SH-SY5Y (cell line): ENCODE data around the gene ASCC2.

ENCODE experiments used
- GATA2 ChIP-seq: IDR thresholded peaks from 2 replicates; pipeline ENCODE4 v1.6.1; 2011; ENCODE audit warnings: mild to moderate bottlenecking, low read depth, low read length
- GATA3 ChIP-seq: IDR thresholded peaks from 2 replicates; pipeline ENCODE4 v1.6.1; 2011; ENCODE audit warnings: low read depth, mild to moderate bottlenecking, low read length, moderate library complexity

DNA sequence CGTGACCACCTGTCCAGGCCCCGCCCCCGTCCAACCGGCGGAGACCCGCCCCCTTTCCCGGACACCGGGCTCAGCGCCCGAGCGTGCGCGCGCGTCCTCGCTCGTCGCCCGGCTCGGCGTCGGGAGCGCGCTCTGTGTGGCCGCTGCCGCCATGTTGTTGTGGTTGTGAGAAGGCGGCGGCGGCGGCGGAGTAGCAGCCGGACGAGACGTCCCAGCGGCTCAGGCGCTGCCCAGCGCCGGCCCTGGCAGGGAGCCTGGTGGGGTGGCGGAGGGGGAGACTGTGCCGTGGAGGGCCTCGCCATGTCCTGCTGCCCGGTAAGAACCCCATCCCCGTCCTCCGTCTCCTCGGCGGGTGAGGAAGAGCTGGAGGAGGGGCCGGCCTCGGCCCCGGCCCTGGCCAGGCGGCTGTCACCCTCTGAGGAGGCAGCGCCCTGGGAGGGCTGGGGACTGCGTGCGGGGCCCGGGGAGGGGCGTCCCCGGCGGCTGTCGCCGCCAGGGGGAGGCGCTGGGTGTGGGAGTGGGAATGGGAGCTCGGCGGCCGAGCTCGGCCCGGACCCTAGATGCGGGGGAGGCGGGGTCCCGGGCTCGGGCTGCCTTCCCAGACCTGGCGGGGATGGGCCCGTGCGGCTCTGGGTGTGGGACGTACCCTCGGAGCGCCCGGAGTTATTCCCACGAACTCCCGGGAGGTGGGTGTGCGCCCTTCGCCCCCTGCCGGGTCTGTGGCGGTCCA is 45.1 kb upstream of the ASCC2 start, which contains the start of gene MTMR3:
- TF ChIP-seq GATA2 (no peak), GATA3 (no peak)
